ENCODE results near the gene CADM1. TPM values are rescaled to one million over a fixed set of nuclear protein-coding genes. Genes with fewer than 3 reads are reported as not detected.

Gene CADM1
- total RNA-seq, 1 experiment from 2014 or later = 0.79 TPM

DNA sequence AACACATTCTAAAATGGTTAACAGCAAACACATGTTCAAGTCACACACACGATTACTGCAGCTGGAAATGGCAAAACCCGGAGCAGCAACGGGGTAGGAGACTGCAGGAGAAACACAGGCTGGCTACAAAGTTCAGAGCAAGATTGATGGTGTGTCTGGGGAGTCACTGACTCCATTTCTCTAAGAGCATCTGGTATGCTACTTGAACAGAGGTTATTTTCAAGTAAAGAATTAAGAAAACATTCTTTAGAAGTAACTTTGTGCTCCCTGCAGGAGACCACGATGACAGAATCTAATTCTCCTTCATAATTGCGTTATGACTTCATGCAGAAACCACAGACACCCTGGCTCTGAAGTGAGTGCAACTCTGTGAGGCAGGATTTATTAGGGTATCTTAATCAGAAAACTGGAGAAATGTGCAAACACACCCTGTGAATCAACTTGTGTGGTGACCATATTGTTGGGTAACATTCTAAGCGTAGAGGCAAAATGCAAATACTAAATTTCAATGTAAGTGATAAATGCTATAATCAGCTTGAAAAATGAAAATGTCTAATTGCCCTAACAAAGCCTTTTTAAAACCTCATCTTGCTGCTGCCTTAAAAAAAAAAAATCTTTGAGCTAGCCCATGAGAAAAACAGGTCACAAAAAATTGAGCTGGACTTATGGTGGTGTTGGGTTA lies 303.0 kb downstream of the CADM1 start:
- BruUV-seq (replicated peaks) = no TSS peak
- no peak overlapping the region for H3K9ac ChIP-seq (ENCODE audit: low read length)
- no peak for DNase-seq (ENCODE audit: low read depth, low spot score)
- no peaks in the 10 kb centered on the region for H3K9me2 ChIP-seq (ENCODE audit: insufficient read depth)
- TF ChIP-seq, protein P1, sequence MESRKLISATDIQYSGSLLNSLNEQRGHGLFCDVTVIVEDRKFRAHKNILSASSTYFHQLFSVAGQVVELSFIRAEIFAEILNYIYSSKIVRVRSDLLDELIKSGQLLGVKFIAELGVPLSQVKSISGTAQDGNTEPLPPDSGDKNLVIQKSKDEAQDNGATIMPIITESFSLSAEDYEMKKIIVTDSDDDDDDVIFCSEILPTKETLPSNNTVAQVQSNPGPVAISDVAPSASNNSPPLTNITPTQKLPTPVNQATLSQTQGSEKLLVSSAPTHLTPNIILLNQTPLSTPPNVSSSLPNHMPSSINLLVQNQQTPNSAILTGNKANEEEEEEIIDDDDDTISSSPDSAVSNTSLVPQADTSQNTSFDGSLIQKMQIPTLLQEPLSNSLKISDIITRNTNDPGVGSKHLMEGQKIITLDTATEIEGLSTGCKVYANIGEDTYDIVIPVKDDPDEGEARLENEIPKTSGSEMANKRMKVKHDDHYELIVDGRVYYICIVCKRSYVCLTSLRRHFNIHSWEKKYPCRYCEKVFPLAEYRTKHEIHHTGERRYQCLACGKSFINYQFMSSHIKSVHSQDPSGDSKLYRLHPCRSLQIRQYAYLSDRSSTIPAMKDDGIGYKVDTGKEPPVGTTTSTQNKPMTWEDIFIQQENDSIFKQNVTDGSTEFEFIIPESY (IDR thresholded peaks at IDR 0.05; ENCODE audit: extremely low read depth, insufficient replicate concordance, low read length) = no peak
- TF ChIP-seq TCF7L2 (IDR thresholded peaks at IDR 0.05; ENCODE audit: borderline replicate concordance, extremely low read depth, insufficient read depth, insufficient read length) = no peak
- no peak for TF ChIP-seq EZH2 (IDR thresholded peaks at IDR 0.05)
- TF ChIP-seq POLR2AphosphoS5 (IDR thresholded peaks at IDR 0.05; ENCODE audit: low read depth, low read length) = no peak
- TF ChIP-seq, protein P2, sequence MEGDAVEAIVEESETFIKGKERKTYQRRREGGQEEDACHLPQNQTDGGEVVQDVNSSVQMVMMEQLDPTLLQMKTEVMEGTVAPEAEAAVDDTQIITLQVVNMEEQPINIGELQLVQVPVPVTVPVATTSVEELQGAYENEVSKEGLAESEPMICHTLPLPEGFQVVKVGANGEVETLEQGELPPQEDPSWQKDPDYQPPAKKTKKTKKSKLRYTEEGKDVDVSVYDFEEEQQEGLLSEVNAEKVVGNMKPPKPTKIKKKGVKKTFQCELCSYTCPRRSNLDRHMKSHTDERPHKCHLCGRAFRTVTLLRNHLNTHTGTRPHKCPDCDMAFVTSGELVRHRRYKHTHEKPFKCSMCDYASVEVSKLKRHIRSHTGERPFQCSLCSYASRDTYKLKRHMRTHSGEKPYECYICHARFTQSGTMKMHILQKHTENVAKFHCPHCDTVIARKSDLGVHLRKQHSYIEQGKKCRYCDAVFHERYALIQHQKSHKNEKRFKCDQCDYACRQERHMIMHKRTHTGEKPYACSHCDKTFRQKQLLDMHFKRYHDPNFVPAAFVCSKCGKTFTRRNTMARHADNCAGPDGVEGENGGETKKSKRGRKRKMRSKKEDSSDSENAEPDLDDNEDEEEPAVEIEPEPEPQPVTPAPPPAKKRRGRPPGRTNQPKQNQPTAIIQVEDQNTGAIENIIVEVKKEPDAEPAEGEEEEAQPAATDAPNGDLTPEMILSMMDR (IDR thresholded peaks at IDR 0.05 in 2 of 3, conservative IDR thresholded peaks at IDR 0.05 in 1 of 3; ENCODE audit: borderline replicate concordance in 1 of 3, insufficient read depth in 1 of 3, low read depth in 2 of 3, low read length in 2 of 3) = no peak
- TF ChIP-seq RAD21 (IDR thresholded peaks at IDR 0.05; ENCODE audit: low read depth) = no peak
- no peak for TF ChIP-seq POLR2A (IDR thresholded peaks at IDR 0.05; ENCODE audit: borderline replicate concordance, extremely low read depth, insufficient read depth, insufficient read length)
- TF ChIP-seq YY1 (IDR thresholded peaks at IDR 0.05; ENCODE audit: extremely low read depth, insufficient replicate concordance, low read depth, low read length) = no peak
- no peak for TF ChIP-seq ZFX (IDR thresholded peaks at IDR 0.05)
- TF ChIP-seq CEBPB (IDR thresholded peaks at IDR 0.05; ENCODE audit: low read depth) = no peak
- TF ChIP-seq, protein P3, sequence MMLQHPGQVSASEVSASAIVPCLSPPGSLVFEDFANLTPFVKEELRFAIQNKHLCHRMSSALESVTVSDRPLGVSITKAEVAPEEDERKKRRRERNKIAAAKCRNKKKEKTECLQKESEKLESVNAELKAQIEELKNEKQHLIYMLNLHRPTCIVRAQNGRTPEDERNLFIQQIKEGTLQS (IDR thresholded peaks at IDR 0.05) = no peak
- no peak for TF ChIP-seq SRF (IDR thresholded peaks at IDR 0.05; ENCODE audit: low read depth)
- no peak for TF ChIP-seq SIN3A (IDR thresholded peaks at IDR 0.05; ENCODE audit: low read depth)
- TF ChIP-seq ELF1 (IDR thresholded peaks at IDR 0.05; ENCODE audit: borderline replicate concordance, low read depth) = no peak
- TF ChIP-seq, protein P4, sequence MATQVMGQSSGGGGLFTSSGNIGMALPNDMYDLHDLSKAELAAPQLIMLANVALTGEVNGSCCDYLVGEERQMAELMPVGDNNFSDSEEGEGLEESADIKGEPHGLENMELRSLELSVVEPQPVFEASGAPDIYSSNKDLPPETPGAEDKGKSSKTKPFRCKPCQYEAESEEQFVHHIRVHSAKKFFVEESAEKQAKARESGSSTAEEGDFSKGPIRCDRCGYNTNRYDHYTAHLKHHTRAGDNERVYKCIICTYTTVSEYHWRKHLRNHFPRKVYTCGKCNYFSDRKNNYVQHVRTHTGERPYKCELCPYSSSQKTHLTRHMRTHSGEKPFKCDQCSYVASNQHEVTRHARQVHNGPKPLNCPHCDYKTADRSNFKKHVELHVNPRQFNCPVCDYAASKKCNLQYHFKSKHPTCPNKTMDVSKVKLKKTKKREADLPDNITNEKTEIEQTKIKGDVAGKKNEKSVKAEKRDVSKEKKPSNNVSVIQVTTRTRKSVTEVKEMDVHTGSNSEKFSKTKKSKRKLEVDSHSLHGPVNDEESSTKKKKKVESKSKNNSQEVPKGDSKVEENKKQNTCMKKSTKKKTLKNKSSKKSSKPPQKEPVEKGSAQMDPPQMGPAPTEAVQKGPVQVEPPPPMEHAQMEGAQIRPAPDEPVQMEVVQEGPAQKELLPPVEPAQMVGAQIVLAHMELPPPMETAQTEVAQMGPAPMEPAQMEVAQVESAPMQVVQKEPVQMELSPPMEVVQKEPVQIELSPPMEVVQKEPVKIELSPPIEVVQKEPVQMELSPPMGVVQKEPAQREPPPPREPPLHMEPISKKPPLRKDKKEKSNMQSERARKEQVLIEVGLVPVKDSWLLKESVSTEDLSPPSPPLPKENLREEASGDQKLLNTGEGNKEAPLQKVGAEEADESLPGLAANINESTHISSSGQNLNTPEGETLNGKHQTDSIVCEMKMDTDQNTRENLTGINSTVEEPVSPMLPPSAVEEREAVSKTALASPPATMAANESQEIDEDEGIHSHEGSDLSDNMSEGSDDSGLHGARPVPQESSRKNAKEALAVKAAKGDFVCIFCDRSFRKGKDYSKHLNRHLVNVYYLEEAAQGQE (IDR thresholded peaks at IDR 0.05; ENCODE audit: low read depth) = no peak
- TF ChIP-seq, protein P5, sequence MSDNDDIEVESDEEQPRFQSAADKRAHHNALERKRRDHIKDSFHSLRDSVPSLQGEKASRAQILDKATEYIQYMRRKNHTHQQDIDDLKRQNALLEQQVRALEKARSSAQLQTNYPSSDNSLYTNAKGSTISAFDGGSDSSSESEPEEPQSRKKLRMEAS (IDR thresholded peaks at IDR 0.05) = no peak
- no peak for TF ChIP-seq EZH2phosphoT487 (IDR thresholded peaks at IDR 0.05; ENCODE audit: borderline replicate concordance)
- no peak for TF ChIP-seq JUND (IDR thresholded peaks at IDR 0.05)
- H3K9me3 ChIP-seq (ENCODE audit: control insufficient read depth in 1 of 2, insufficient read depth in 1 of 2, low read depth in 1 of 2, low read length in 2 of 2) = peaks cover 0 to 7% of the 10 kb centered on the region in 2 experiments; a peak in 2 of 4 replicates
- ChIA-PET RAD21 (ENCODE audit: low non-redundant PET in 1 of 2, low total read pairs in 2 of 2, uncharacterized antibody in 2 of 2, unreplicated experiment in 2 of 2) (no interaction called here), POLR2A (no interaction called here), CTCF (no interaction called here)
- H3K4me1 ChIP-seq (ENCODE audit: control insufficient read depth in 1 of 2, insufficient read depth in 2 of 2, low read length in 2 of 2) = no peaks in the 10 kb centered on the region
- H3K79me2 ChIP-seq (ENCODE audit: insufficient read depth, low read length) = no peaks in the 10 kb centered on the region
- no peaks in the 10 kb centered on the region for H4K20me1 ChIP-seq (ENCODE audit: insufficient read depth)
- ATAC-seq = no peak
- intact Hi-C loops (cut with micrococcal nuclease) = no loop called here
- no peak overlapping the region for H2AFZ ChIP-seq (ENCODE audit: low read depth, low read length, poor library complexity, severe bottlenecking)
- H3K27ac ChIP-seq (ENCODE audit: low read depth, low read length) = no peak overlapping the region
- H3K4me3 ChIP-seq (replicated peaks in 1 of 2; ENCODE audit: low read depth in 1 of 2, low read length in 2 of 2) = no peak overlapping the region
- H3K4me2 ChIP-seq (ENCODE audit: low read length) = no peak overlapping the region
- no peaks in the 10 kb centered on the region for H3K27me3 ChIP-seq (ENCODE audit: insufficient read depth, low read length)
- H3K36me3 ChIP-seq (ENCODE audit: control insufficient read depth in 1 of 2, insufficient read depth in 2 of 2, low read length in 2 of 2) = no peaks in the 10 kb centered on the region

All from HCT116 (cell line).